Measurements from ENCODE around the gene SLC8B1. TPM values are rescaled to one million over a fixed set of nuclear protein-coding genes. Genes with fewer than 3 reads are reported as not detected.
A peak's percentile ranks its signal among the peaks of the same experiment; 100 is the strongest.

SLC8B1 gene
- total and polyA plus RNA-seq, 9 of the 15 experiments (the other 6 are each of a cell fraction or from before 2014, with no cell fraction given): 0.86 to 34.1 (median 18.5) TPM

- Histone ChIP-seq H3K4me1 (replicated peaks in 1 of 2; ENCODE audit: control insufficient read depth in 2 of 2, insufficient read depth in 2 of 2, low read length in 2 of 2) (peaks cover 15 to 18% of the 10 kb centered on the region in 2 experiments), H3K79me2 (ENCODE audit: control insufficient read depth, insufficient read depth, low read length) (peaks cover 18% of the 10 kb centered on the region), H3K27ac (ENCODE audit: extremely low read depth, low read depth, low read length) (no peak overlapping the region), H3K9ac (ENCODE audit: insufficient read depth in 1 of 2, low read depth in 2 of 2, low read length in 2 of 2) (no peak overlapping the region), H3K9me3 (replicated peaks; ENCODE audit: control insufficient read depth, insufficient read depth, low read depth, low read length) (no peaks in the 10 kb centered on the region), H3K4me2 (ENCODE audit: insufficient read depth, low read length) (no peak overlapping the region), H3K4me3 (no peak overlapping the region), H3K36me3 (ENCODE audit: control insufficient read depth, insufficient read depth, low read length) (peaks cover 58% of the 10 kb centered on the region; the same call in 2 of the 3 replicates), H3K9me1 (ENCODE audit: control insufficient read depth, insufficient read depth, low read length) (no peaks in the 10 kb centered on the region), H3K27me3 (ENCODE audit: control insufficient read depth in 2 of 2, insufficient read depth in 2 of 2, low read length in 2 of 2) (no peaks in the 10 kb centered on the region), H4K20me1 (replicated peaks; ENCODE audit: control insufficient read depth, insufficient read depth, low read length) (no peaks in the 10 kb centered on the region), H2AFZ (ENCODE audit: low read depth, low read length) (no peak overlapping the region)
- TF ChIP-seq MCM3 (IDR thresholded peaks at IDR 0.05): no peak
- 0 out of 4 replicates have a peak, but pooled peaks of 1 of the 2 experiments have one; percentile 24 for TF ChIP-seq KDM1A (IDR thresholded peaks at IDR 0.05)
- TF ChIP-seq YBX1 (IDR thresholded peaks at IDR 0.05): no peak
- TF ChIP-seq CBX1 (IDR thresholded peaks at IDR 0.05; ENCODE audit: low read depth): 0 out of 2 replicates have a peak, but pooled peaks have one; percentile 20
- no peak for TF ChIP-seq GABPB1 (CRISPR knock-in tag; IDR thresholded peaks at IDR 0.05)
- peak; percentile 75 for TF ChIP-seq RBM25 (IDR thresholded peaks at IDR 0.05; ENCODE audit: low read depth, low read length, severe bottlenecking)
- TF ChIP-seq NCOA6 (IDR thresholded peaks at IDR 0.05): no peak
- TF ChIP-seq TCF3 (CRISPR knock-in tag; IDR thresholded peaks at IDR 0.05): no peak
- peak; percentile 77 for TF ChIP-seq BCOR (IDR thresholded peaks at IDR 0.05)
- peak in 1 of 4 experiments; percentile 3 for DNase-seq (ENCODE audit: extremely low read depth in 1 of 4, low spot score in 3 of 4)
- ChIA-PET CTCF (ENCODE audit: low intra/inter-chr PET ratio) (no interaction called here), POLR2A (interaction anchor here (0.6 kb wide), 3 partner anchors 33 to 1905 kb away, joined by 4 read pairs; no protein-coding TSS in a partner anchor)
- no TSS peak for BruUV-seq (replicated peaks)
- no peak for FAIRE-seq
- in situ Hi-C loops (cut with MboI): no loop called here
- intact Hi-C loops (cut with micrococcal nuclease): no loop called here
- WGBS (ENCODE audit: insufficient coverage, low coverage, missing lambda C conversion rate): 66% methylated on average over 2 of the region's 2 CpGs
- no peak for ATAC-seq
These were observed 4.4 kb downstream of the SLC8B1 start for GRCh38 chr12:113330505-113330904.

Measured in K562 (cell line).